ENCODE data around the gene PSG1.
"Not testable (repeated sequence)": the region's sequence is repeated elsewhere in the genome, so short reads cannot be mapped to it uniquely, and the experiment has no call there.

DNA sequence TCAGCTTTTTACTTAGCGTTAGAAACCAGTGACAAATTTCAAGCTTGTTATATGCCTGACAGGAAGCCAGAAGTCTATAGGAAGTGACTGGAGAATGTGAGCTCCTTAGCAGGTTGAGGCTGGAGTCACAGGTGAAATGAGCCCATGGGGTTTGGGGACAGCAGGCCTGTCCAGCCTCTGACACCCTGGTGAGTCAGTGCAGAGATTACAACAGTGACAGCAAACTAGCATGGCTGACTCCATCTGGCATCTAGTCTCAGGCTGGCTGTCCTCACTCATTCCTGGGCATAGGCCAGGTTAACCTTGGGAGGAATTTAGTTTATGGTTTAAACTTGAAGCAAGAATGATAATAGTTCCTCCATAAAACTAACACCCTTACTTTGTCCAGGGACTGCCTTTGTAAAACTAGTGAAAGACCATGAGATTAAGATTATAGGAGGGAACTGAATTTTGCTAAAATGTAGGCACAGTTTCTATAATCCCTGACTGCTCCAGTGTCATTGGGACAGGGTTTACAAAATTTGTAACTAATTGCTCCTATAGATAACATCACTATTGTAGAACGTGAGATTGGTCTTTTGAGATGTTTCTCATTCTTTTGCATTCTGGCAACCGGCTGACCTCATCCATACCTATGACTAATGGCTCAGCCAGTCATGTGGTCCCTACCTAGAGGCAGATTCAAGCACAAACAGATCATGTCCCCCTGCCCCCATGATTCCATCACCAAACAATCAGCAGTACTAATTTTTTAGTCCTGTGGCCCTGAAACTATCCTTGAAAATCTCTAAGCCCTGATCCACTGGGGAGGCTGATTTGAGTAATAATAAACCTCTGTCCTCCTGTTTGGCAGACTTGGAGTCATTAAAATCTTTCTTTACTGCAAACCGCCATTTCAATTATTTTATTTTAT is 4.4 kb downstream of the PSG1 start:
- not testable (repeated sequence) for TF ChIP-seq POLR2A (IDR thresholded peaks at IDR 0.05); POLR2AphosphoS5 (IDR thresholded peaks at IDR 0.05; ENCODE audit: insufficient read depth in 1 of 2, low read depth in 1 of 2)
- TF ChIP-seq, protein P1, sequence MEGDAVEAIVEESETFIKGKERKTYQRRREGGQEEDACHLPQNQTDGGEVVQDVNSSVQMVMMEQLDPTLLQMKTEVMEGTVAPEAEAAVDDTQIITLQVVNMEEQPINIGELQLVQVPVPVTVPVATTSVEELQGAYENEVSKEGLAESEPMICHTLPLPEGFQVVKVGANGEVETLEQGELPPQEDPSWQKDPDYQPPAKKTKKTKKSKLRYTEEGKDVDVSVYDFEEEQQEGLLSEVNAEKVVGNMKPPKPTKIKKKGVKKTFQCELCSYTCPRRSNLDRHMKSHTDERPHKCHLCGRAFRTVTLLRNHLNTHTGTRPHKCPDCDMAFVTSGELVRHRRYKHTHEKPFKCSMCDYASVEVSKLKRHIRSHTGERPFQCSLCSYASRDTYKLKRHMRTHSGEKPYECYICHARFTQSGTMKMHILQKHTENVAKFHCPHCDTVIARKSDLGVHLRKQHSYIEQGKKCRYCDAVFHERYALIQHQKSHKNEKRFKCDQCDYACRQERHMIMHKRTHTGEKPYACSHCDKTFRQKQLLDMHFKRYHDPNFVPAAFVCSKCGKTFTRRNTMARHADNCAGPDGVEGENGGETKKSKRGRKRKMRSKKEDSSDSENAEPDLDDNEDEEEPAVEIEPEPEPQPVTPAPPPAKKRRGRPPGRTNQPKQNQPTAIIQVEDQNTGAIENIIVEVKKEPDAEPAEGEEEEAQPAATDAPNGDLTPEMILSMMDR (IDR thresholded peaks at IDR 0.05) = not testable (repeated sequence)

Measured in vagina (tissue), 2 donors.